SK-N-SH (cell line): ENCODE results near the gene AAGAB. TPM values are rescaled to one million over a fixed set of nuclear protein-coding genes. Genes with fewer than 3 reads are reported as not detected.
A peak's percentile ranks its signal among the peaks of the same experiment; 100 is the strongest.

ENCODE experiments used
- CTCF ChIA-PET: fragments of 300-600, 350-600 bp; formaldehyde crosslinking; extraction: SDS; loops from one replicate; lab custom pipeline; 2021; lab: Yijun Ruan, JAX
- POLR2A ChIA-PET: fragments of 350-600 bp; sonication (Branson Sonifier 250); formaldehyde crosslinking; extraction: SDS; loops from one replicate; lab custom pipeline; 2020; ENCODE audit warnings: antibody characterized with exemption, inconsistent platforms; lab: Yijun Ruan, JAX
- DNase-seq: peaks from one replicate; pipeline ENCODE4 v3.0.0; 2012
- H2AFZ ChIP-seq: fragments of 200-600 bp; sonication (generic); 2 replicates; pipeline ENCODE4 v1.8.1; 2016; ENCODE audit warnings: antibody characterized with exemption, mild to moderate bottlenecking, low read depth
- H3F3A ChIP-seq: fragments of 200-600 bp; sonication (generic); replicated peaks from 2 replicates; pipeline ENCODE3; 2016; ENCODE audit warnings: antibody characterized with exemption, mild to moderate bottlenecking; ENCODE audit not compliant: insufficient read depth
- H3K27ac ChIP-seq, 2 experiments: fragments of 200-500 bp in 1 of 2; fragments of 200-600 bp in 1 of 2; sonication (Bioruptor generic) in 1 of 2; sonication (generic), shearing (Covaris generic) in 1 of 2; 2 replicates each; pipeline versions ENCODE4 v1.5.1 to v1.6.1; 2014 to 2016; ENCODE audit warnings: low read depth in 2 of 2, inconsistent platforms in 1 of 2, low read length in 1 of 2, mild to moderate bottlenecking in 1 of 2, mixed read lengths in 1 of 2
- H3K27me3 ChIP-seq: fragments of 200-600 bp; sonication (generic), shearing (Covaris generic); 2 replicates; pipeline ENCODE4 v1.6.1; 2016; ENCODE audit warnings: mixed run types; ENCODE audit not compliant: insufficient read depth
- H3K36me3 ChIP-seq, 2 experiments: fragments of 200-500 bp in 1 of 2; fragments of 200-600 bp in 1 of 2; sonication (Bioruptor generic) in 1 of 2; sonication (generic) in 1 of 2; replicated peaks in 1 of 2; 2 replicates each; pipeline versions ENCODE3 to v1.5.1; 2014 to 2016; ENCODE audit warnings: low read length in 1 of 2, mild to moderate bottlenecking in 1 of 2; ENCODE audit not compliant: insufficient read depth in 2 of 2, control insufficient read depth in 1 of 2
- H3K4me1 ChIP-seq, 2 experiments: fragments of 200-500 bp in 1 of 2; fragments of 200-600 bp in 1 of 2; sonication (Bioruptor generic) in 1 of 2; sonication (generic), shearing (Covaris generic) in 1 of 2; 2 replicates each; pipeline versions ENCODE4 v1.5.1 to v1.6.1; 2014 to 2016; ENCODE audit warnings: low read depth in 1 of 2, low read length in 1 of 2, mixed run types in 1 of 2; ENCODE audit not compliant: insufficient read depth in 2 of 2, control insufficient read depth in 1 of 2
- H3K4me2 ChIP-seq: fragments of 200-600 bp; sonication (generic), shearing (Covaris generic); 2 replicates; pipeline ENCODE4 v1.6.1; 2017; ENCODE audit warnings: mixed run types
- H3K4me3 ChIP-seq, 2 experiments: fragments of 200-500 bp in 1 of 2; fragments of 200-600 bp in 1 of 2; sonication (Bioruptor generic) in 1 of 2; sonication (generic), shearing (Covaris generic) in 1 of 2; 2 replicates each; pipeline versions ENCODE4 v1.5.1 to v1.8.1; 2014 to 2016; ENCODE audit warnings: low read depth in 2 of 2, inconsistent platforms in 1 of 2, low read length in 1 of 2, mild to moderate bottlenecking in 1 of 2, mixed read lengths in 1 of 2, moderate library complexity in 1 of 2
- H3K79me2 ChIP-seq: fragments of 200-600 bp; sonication (generic); 2 replicates; pipeline ENCODE4 v1.8.1; 2017; ENCODE audit warnings: mild to moderate bottlenecking; ENCODE audit not compliant: insufficient read depth
- H3K9ac ChIP-seq: fragments of 200-600 bp; sonication (generic); 2 replicates; pipeline ENCODE4 v1.6.1; 2017; ENCODE audit warnings: mixed run types
- H3K9me2 ChIP-seq: fragments of 200-600 bp; sonication (generic); 2 replicates; pipeline ENCODE4 v1.6.1; 2017; ENCODE audit warnings: mixed run types
- H3K9me3 ChIP-seq: fragments of 200-600 bp; sonication (generic); 2 replicates; pipeline ENCODE4 v1.6.1; 2017; ENCODE audit warnings: mixed run types, mild to moderate bottlenecking, moderate library complexity
- H4K20me1 ChIP-seq: fragments of 200-600 bp; sonication (generic); 2 replicates; pipeline ENCODE4 v1.6.1; 2017; ENCODE audit warnings: mild to moderate bottlenecking, mixed run types; ENCODE audit not compliant: insufficient read depth
- CTCF ChIP-seq: fragments of 200-600 bp; sonication (generic); IDR thresholded peaks from 2 replicates; pipeline ENCODE4 v1.6.1; 2017; ENCODE audit warnings: antibody characterized with exemption, mild to moderate bottlenecking, moderate library complexity
- MAX ChIP-seq: IDR thresholded peaks from 2 replicates; pipeline ENCODE4 v1.4.0; 2012; ENCODE audit warnings: low read depth
- MXI1 ChIP-seq: IDR thresholded peaks from 2 replicates; pipeline ENCODE4 v1.6.1; 2012; ENCODE audit warnings: mild to moderate bottlenecking, low read depth, low read length, improper control_type of control experiment
- NRF1 ChIP-seq: IDR thresholded peaks from 2 replicates; pipeline ENCODE4 v1.6.1; 2012; ENCODE audit warnings: low read depth, mild to moderate bottlenecking, low read length
- RAD21 ChIP-seq: IDR thresholded peaks from 2 replicates; pipeline ENCODE4 v1.6.1; 2012; ENCODE audit warnings: mild to moderate bottlenecking, low read length
- REST ChIP-seq: IDR thresholded peaks from 2 replicates; pipeline ENCODE4 v1.6.1; 2012; ENCODE audit warnings: mild to moderate bottlenecking, low read depth, low read length, moderate library complexity
- RFX5 ChIP-seq: IDR thresholded peaks from 2 replicates; pipeline ENCODE4 v1.6.1; 2012; ENCODE audit warnings: mild to moderate bottlenecking, improper control_type of control experiment, low read length
- SIN3A ChIP-seq: IDR thresholded peaks from 2 replicates; pipeline ENCODE4 v1.6.1; 2012; ENCODE audit warnings: low read depth, mild to moderate bottlenecking, low read length, moderate library complexity, borderline replicate concordance
- SMC3 ChIP-seq: IDR thresholded peaks from 2 replicates; pipeline ENCODE4 v1.6.1; 2012; ENCODE audit warnings: low read depth, low read length, improper control_type of control experiment
- TCF12 ChIP-seq: IDR thresholded peaks from 2 replicates; pipeline ENCODE4 v1.4.0; 2012
- USF1 ChIP-seq: IDR thresholded peaks from 2 replicates; pipeline ENCODE4 v1.4.0; 2012; ENCODE audit warnings: low read depth, borderline replicate concordance
- WGBS: methylation state at CpG from one replicate; pipeline ENCODE4 v1.1.6; 2017; ENCODE audit warnings: low lambda C conversion rate; 5-methylcytosine and 5-hydroxymethylcytosine counted together
- polyA plus RNA-seq, 3 experiments: library from polyadenylated mRNA; depleted of rRNA; stranded (reverse); fragments of >200 nt; gene quantifications; 2 replicates each; pipeline ENCODE4 v1.2.3, GENCODE V29; 2012

Gene AAGAB
- polyA plus RNA-seq, 1 of the 3 experiments (the other 2 are of a cell fraction), result 24.9 TPM

- peak; percentile 94 for TF ChIP-seq RFX5
- TF ChIP-seq NRF1, result no peak
- peak; percentile 73 for TF ChIP-seq SIN3A
- peak; percentile 56 for TF ChIP-seq MXI1
- TF ChIP-seq USF1, result peak; percentile 28; the same call in 1 of the 2 replicates
- TF ChIP-seq MAX, result peak; percentile 77
- TF ChIP-seq TCF12, result peak; percentile 63; the same call in 1 of the 2 replicates
- TF ChIP-seq REST, result peak; percentile 46; the same call in 1 of the 2 replicates
Measured at GRCh38 chr15:67254238-67255175, at the start of gene AAGAB, which contains the start of gene IQCH (continued).

GRCh38 chr15:67303490-67304363 is 49.3 kb upstream of the AAGAB start:
- POLR2A ChIA-PET, result interaction anchor here (0.6 kb wide), 1 partner anchor 299 kb away, joined by 3 read pairs; no protein-coding TSS in a partner anchor
- H3K27ac ChIP-seq, result no peak overlapping the region
- TF ChIP-seq SMC3 (peak; percentile 73), REST (no peak), RAD21 (peak; percentile 88), CTCF (peak; percentile 64)
- peak; percentile 6 for DNase-seq
- H3K9me3 ChIP-seq, result no peaks in the 10 kb centered on the region
- no peak overlapping the region for H3K4me2 ChIP-seq
- H3K27me3 ChIP-seq, result no peaks in the 10 kb centered on the region
- H3K4me1 ChIP-seq, result peaks cover 3 to 13% of the 10 kb centered on the region in 2 experiments; a peak in 3 of 4 replicates
- no peaks in the 10 kb centered on the region for H3K36me3 ChIP-seq
- WGBS, result 62% methylated on average over 4 of the region's 4 CpGs
- H2AFZ ChIP-seq, result no peak overlapping the region
- 0 out of 2 replicates have a peak, but pooled peaks cover 4% of the 10 kb centered on the region for H3K9me2 ChIP-seq
- H4K20me1 ChIP-seq, result no peaks in the 10 kb centered on the region
- H3F3A ChIP-seq, result peaks cover 5% of the 10 kb centered on the region
- H3K4me3 ChIP-seq, result no peak overlapping the region
- CTCF ChIA-PET, result interaction anchor here (0.5 to 3.9 kb wide), 37 partner anchors 9 to 534 kb away, joined by 3 to 112 read pairs (median 4); partner anchors contain the start of gene AAGAB
- H3K79me2 ChIP-seq, result no peaks in the 10 kb centered on the region
- H3K9ac ChIP-seq, result no peak overlapping the region
